ENCODE measurements around the gene GOSR2.
"Not testable (repeated sequence)": the region's sequence is repeated elsewhere in the genome, so short reads cannot be mapped to it uniquely, and the experiment has no call there.

GOSR2 gene

GRCh38 chr17:46944931-46945330 is 22.0 kb downstream of the GOSR2 start:
- Histone ChIP-seq H3K4me1 (ENCODE audit: control insufficient read depth, insufficient read depth, low read length, unreplicated experiment) (peaks cover 18% of the 10 kb centered on the region), H2AFZ (ENCODE audit: low read length, unreplicated experiment) (no peak overlapping the region), H3K27me3 (ENCODE audit: insufficient read depth, low read length) (peaks cover 18% of the 10 kb centered on the region; the same call in 1 of the 2 replicates), H3K27ac (ENCODE audit: low read depth, low read length) (no peak overlapping the region), H3K4me3 (ENCODE audit: low read depth, low read length) (no peak overlapping the region), H3K79me2 (ENCODE audit: control insufficient read depth, insufficient read depth, low read length, unreplicated experiment) (no peaks in the 10 kb centered on the region), H3K36me3 (ENCODE audit: insufficient read depth, low read length) (peaks cover 5% of the 10 kb centered on the region; the same call in 1 of the 2 replicates)

GRCh38 chr17:46947216-46947615 is 24.3 kb downstream of the GOSR2 start:
- Histone ChIP-seq H3K36me3 (ENCODE audit: insufficient read depth, low read length) (no peaks in the 10 kb centered on the region), H3K4me1 (ENCODE audit: control insufficient read depth, insufficient read depth, low read length, unreplicated experiment) (peaks cover 18% of the 10 kb centered on the region), H3K27ac (ENCODE audit: low read depth, low read length) (no peak overlapping the region), H3K27me3 (ENCODE audit: insufficient read depth, low read length) (peaks cover 32% of the 10 kb centered on the region), H3K79me2 (ENCODE audit: control insufficient read depth, insufficient read depth, low read length, unreplicated experiment) (no peaks in the 10 kb centered on the region), H2AFZ (ENCODE audit: low read length, unreplicated experiment) (no peak overlapping the region), H3K4me3 (ENCODE audit: low read depth, low read length) (no peak overlapping the region)

DNA sequence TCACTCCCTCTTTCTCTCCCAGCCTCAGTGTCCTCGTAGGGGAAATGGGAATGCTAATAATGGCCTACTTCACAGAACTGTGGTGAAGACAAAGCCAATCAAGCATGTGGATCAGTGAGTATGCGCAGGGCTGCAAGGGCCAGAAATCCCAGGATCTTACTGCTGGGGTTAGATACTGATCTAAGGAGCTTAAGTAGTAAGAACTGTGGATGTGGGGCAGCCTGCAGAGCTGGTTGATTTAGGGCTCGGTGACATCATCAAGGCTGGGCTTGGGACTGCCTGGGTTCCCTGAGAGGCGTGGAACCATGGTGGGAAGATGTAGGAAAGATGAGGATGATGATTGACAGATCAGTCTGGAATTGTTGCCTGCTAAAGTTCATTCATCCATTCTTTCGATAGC is 25.6 kb downstream of the GOSR2 start:
- Histone ChIP-seq H3K36me3 (ENCODE audit: insufficient read depth, low read length) (no peaks in the 10 kb centered on the region), H3K79me2 (ENCODE audit: control insufficient read depth, insufficient read depth, low read length, unreplicated experiment) (no peaks in the 10 kb centered on the region), H3K4me3 (ENCODE audit: low read depth, low read length) (no peak overlapping the region), H2AFZ (ENCODE audit: low read length, unreplicated experiment) (no peak overlapping the region), H3K27ac (ENCODE audit: low read depth, low read length) (no peak overlapping the region), H3K4me1 (ENCODE audit: control insufficient read depth, insufficient read depth, low read length, unreplicated experiment) (peaks cover 8% of the 10 kb centered on the region), H3K27me3 (ENCODE audit: insufficient read depth, low read length) (peaks cover 37% of the 10 kb centered on the region)

- no peak overlapping the region for H3K4me3 ChIP-seq (ENCODE audit: low read depth, low read length)
- H3K27me3 ChIP-seq (ENCODE audit: insufficient read depth, low read length) = peaks cover 37% of the 10 kb centered on the region
- no peaks in the 10 kb centered on the region for H3K79me2 ChIP-seq (ENCODE audit: control insufficient read depth, insufficient read depth, low read length, unreplicated experiment)
- no peak overlapping the region for H3K27ac ChIP-seq (ENCODE audit: low read depth, low read length)
- no peaks in the 10 kb centered on the region for H3K4me1 ChIP-seq (ENCODE audit: control insufficient read depth, insufficient read depth, low read length, unreplicated experiment)
- H3K36me3 ChIP-seq (ENCODE audit: insufficient read depth, low read length) = no peaks in the 10 kb centered on the region
- H2AFZ ChIP-seq (ENCODE audit: low read length, unreplicated experiment) = no peak overlapping the region
Observed at GRCh38 chr17:46949291-46950174, 26.6 kb downstream of the GOSR2 start.

GRCh38 chr17:46950342-46950996 is 27.5 kb downstream of the GOSR2 start:
- Histone ChIP-seq H3K79me2 (ENCODE audit: control insufficient read depth, insufficient read depth, low read length, unreplicated experiment) (no peaks in the 10 kb centered on the region), H3K4me3 (ENCODE audit: low read depth, low read length) (no peak overlapping the region), H3K27me3 (ENCODE audit: insufficient read depth, low read length) (peaks cover 39% of the 10 kb centered on the region), H3K36me3 (ENCODE audit: insufficient read depth, low read length) (no peaks in the 10 kb centered on the region), H3K27ac (ENCODE audit: low read depth, low read length) (no peak overlapping the region), H3K4me1 (ENCODE audit: control insufficient read depth, insufficient read depth, low read length, unreplicated experiment) (no peaks in the 10 kb centered on the region), H2AFZ (ENCODE audit: low read length, unreplicated experiment) (no peak overlapping the region)

- Histone ChIP-seq H2AFZ (ENCODE audit: low read length, unreplicated experiment) (no peak overlapping the region), H3K79me2 (ENCODE audit: control insufficient read depth, insufficient read depth, low read length, unreplicated experiment) (no peaks in the 10 kb centered on the region), H3K4me1 (ENCODE audit: control insufficient read depth, insufficient read depth, low read length, unreplicated experiment) (no peaks in the 10 kb centered on the region), H3K36me3 (ENCODE audit: insufficient read depth, low read length) (no peaks in the 10 kb centered on the region), H3K4me3 (ENCODE audit: low read depth, low read length) (no peak overlapping the region), H3K27ac (ENCODE audit: low read depth, low read length) (no peak overlapping the region), H3K27me3 (ENCODE audit: insufficient read depth, low read length) (peaks cover 45% of the 10 kb centered on the region)
Observed at GRCh38 chr17:46950997-46951621, 28.1 kb downstream of the GOSR2 start.

- no peak overlapping the region for H3K27ac ChIP-seq (ENCODE audit: low read depth, low read length)
- H3K4me3 ChIP-seq (ENCODE audit: low read depth, low read length) = no peak overlapping the region
- no peaks in the 10 kb centered on the region for H3K36me3 ChIP-seq (ENCODE audit: insufficient read depth, low read length)
- no peaks in the 10 kb centered on the region for H3K79me2 ChIP-seq (ENCODE audit: control insufficient read depth, insufficient read depth, low read length, unreplicated experiment)
- H2AFZ ChIP-seq (ENCODE audit: low read length, unreplicated experiment) = no peak overlapping the region
- no peaks in the 10 kb centered on the region for H3K4me1 ChIP-seq (ENCODE audit: control insufficient read depth, insufficient read depth, low read length, unreplicated experiment)
- H3K27me3 ChIP-seq (ENCODE audit: insufficient read depth, low read length) = peaks cover 49% of the 10 kb centered on the region
Observed at GRCh38 chr17:46951706-46952105, 28.7 kb downstream of the GOSR2 start.

- Histone ChIP-seq H3K36me3 (ENCODE audit: insufficient read depth, low read length) (no peaks in the 10 kb centered on the region), H2AFZ (ENCODE audit: low read length, unreplicated experiment) (no peak overlapping the region), H3K27ac (ENCODE audit: low read depth, low read length) (no peak overlapping the region), H3K27me3 (ENCODE audit: insufficient read depth, low read length) (peaks cover 49% of the 10 kb centered on the region), H3K79me2 (ENCODE audit: control insufficient read depth, insufficient read depth, low read length, unreplicated experiment) (no peaks in the 10 kb centered on the region), H3K4me3 (ENCODE audit: low read depth, low read length) (no peak overlapping the region), H3K4me1 (ENCODE audit: control insufficient read depth, insufficient read depth, low read length, unreplicated experiment) (no peaks in the 10 kb centered on the region)
Observed at GRCh38 chr17:46952115-46952514, 29.2 kb downstream of the GOSR2 start.

DNA sequence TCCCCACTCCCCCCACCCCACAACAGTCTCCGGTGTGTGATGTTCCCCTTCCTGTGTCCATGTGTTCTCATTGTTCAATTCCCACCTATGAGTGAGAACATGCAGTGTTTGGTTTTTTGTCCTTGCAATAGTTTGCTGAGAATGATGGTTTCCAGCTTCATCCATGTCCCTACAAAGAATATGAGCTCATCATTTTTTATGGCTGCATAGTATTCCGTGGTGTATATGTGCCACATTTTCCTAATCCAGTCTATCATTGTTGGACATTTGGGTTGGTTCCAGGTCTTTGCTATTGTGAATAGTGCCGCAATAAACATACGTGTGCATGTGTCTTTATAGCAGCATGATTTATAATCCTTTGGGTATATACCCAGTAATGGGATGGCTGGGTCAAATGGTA is 30.2 kb downstream of the GOSR2 start:
- H3K27ac ChIP-seq (ENCODE audit: low read depth, low read length); H2AFZ ChIP-seq (ENCODE audit: low read length, unreplicated experiment): not testable (repeated sequence)

DNA sequence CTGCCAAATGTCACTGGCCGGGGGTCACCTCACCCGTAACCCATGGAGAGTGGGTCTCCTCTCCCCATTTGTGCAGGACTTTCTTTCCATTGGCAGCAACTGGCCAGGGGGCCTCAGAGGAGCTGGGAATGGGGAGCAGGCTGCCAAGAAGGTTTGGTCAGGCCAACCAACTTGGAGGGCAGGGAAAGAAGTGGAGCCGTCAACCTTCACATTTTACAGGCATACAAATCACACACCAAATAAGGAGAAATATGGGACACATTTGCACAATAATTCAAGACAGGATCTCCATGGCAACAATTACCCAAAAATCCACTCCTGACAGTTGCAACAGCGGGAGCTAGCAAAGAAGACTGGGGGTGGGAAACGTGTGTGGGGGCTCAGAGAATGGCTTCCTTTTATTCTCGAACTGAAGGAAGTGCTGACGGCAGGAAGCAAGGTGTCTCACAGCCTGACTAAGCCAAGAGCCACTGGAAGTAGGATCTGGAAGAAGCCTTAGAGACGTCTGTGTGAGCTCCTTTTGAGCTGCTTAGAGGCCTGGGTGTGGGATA is 35.2 kb downstream of the GOSR2 start:
- H2AFZ ChIP-seq (ENCODE audit: low read length, unreplicated experiment) = no peak overlapping the region
- peaks cover 11% of the 10 kb centered on the region for H3K4me1 ChIP-seq (ENCODE audit: control insufficient read depth, insufficient read depth, low read length, unreplicated experiment)
- no peak overlapping the region for H3K27ac ChIP-seq (ENCODE audit: low read depth, low read length)
- H3K79me2 ChIP-seq (ENCODE audit: control insufficient read depth, insufficient read depth, low read length, unreplicated experiment) = no peaks in the 10 kb centered on the region
- H3K4me3 ChIP-seq (ENCODE audit: low read depth, low read length) = no peak overlapping the region
- H3K36me3 ChIP-seq (ENCODE audit: insufficient read depth, low read length) = no peaks in the 10 kb centered on the region
- peaks cover 55% of the 10 kb centered on the region for H3K27me3 ChIP-seq (ENCODE audit: insufficient read depth, low read length)

More for the DNA sequence above, 30.2 kb downstream of the GOSR2 start:
- H3K4me3 ChIP-seq (ENCODE audit: low read depth, low read length); H3K36me3 ChIP-seq (ENCODE audit: insufficient read depth, low read length); H3K79me2 ChIP-seq (ENCODE audit: control insufficient read depth, insufficient read depth, low read length, unreplicated experiment); H3K4me1 ChIP-seq (ENCODE audit: control insufficient read depth, insufficient read depth, low read length, unreplicated experiment): not testable (repeated sequence)
- H3K27me3 ChIP-seq (ENCODE audit: insufficient read depth, low read length) = peaks cover 53% of the 10 kb centered on the region

Data from ACC112 (cell line).